Omental fat pad (tissue), 4 donors: ENCODE measurements around the gene FLVCR2. TPM values are rescaled to one million over a fixed set of nuclear protein-coding genes. Genes with fewer than 3 reads are reported as not detected.

Experiments
- ATAC-seq: fragments of 150-250 bp; one replicate; pipeline ENCODE4 v1.9.1; 2016; ENCODE audit warnings: mild to moderate bottlenecking, moderate library complexity; ENCODE audit not compliant: low FRiP score
- DNase-seq: peaks from one replicate; pipeline ENCODE4 v3.0.0-alpha.2; 2019; ENCODE audit warnings: low spot score
- CTCF ChIP-seq, 3 donors: fragments of 450-650 bp; IDR thresholded peaks; one replicate each; pipeline ENCODE4 v1.5.1; 2016 to 2017; ENCODE audit warnings: antibody characterized with exemption in 3 of 3, mild to moderate bottlenecking in 3 of 3, moderate library complexity in 2 of 3
- total RNA-seq, 4 donors: library from RNA; depleted of rRNA; stranded (reverse); fragments of >200 nt; gene quantifications; one replicate each; pipeline ENCODE4 v1.1.0, GENCODE V29; 2016

Gene FLVCR2
- total RNA-seq, 4 donors from 2014 or later = 5.8 to 25.6 (median 11.8) TPM

DNA sequence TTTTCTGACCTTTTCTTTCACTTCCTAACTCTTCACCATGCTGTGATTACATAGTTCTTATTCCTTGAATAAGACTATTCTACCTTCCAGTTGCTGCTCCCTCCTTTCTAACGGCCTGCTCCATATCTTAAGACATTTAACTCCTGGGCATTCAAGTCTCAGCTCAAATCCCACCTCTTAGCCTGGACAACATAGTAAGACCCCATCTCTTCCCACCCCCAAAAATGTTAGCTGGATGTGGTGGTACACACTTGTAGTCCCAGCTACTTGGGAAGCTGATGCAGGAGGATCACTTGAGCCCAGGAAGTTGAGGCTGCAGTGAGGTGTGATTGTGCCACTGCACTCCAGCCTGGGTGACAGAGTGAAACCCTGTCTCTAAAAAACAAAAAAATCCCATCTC lies 71.4 kb downstream of the FLVCR2 start:
- DNase-seq = no peak
- no peak for ATAC-seq
- no peak for TF ChIP-seq CTCF (IDR thresholded peaks at IDR 0.05)

DNA sequence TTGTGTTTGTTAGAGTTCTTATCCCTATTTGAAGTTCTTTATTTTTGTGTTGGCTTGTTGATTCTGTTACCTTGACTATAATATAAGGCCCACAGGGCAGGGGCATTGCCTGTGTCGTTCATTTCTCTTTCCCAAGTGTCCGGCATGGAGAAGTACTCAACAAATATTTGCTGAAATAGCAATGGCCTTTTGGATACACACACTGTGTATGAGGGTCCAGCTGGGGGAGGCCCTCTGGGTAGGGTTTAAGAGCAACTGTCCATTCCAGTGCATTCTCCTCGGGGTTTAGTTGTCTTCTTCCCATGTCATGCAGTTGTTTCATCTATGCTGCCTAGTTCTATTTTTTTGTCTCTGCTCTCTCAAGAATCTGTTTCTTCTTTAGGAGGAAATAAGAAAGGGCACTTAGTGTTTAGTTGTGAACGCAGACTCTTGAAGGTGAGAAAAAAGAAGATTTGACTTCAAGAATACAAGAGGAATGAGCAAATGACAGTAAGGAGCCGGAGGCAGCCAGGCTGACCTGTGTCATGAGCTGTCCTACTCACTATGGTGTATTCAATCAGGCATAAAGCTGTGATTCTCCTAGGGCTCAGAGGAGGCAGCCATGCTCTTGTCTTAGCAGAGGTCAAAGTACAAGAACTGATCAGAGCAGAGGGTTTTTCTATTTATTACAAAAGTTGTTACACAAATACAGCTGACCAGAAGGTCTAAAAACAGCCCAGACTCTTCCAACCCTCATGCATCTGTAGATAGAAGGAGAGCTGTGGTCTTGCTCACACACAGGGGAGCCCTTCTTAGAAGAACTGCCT lies 72.0 kb downstream of the FLVCR2 start:
- ATAC-seq (no peak), DNase-seq (no peak)
- TF ChIP-seq CTCF (IDR thresholded peaks at IDR 0.05) = no peak

DNA sequence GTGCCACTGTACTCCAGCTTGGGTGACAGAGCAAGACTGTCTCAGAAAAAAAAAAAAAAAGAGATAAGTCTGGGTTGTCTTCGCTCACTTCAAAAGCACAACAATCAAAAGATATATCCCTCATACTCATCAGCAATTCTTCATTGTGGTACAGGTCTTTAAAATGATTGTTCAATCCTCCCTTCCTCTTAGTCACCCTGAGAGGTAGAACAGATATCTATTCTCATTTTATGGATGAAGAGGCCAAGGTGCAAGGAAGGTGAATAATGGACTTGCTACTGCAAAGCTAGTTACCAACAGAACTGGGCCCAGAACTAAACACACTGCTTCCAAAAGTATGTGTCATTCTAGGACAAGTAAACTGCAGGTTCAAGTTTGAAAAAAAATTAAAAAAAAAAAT lies 75.1 kb downstream of the FLVCR2 start:
- TF ChIP-seq CTCF (IDR thresholded peaks at IDR 0.05) = no peak
- ATAC-seq (no peak), DNase-seq (no peak)

DNA sequence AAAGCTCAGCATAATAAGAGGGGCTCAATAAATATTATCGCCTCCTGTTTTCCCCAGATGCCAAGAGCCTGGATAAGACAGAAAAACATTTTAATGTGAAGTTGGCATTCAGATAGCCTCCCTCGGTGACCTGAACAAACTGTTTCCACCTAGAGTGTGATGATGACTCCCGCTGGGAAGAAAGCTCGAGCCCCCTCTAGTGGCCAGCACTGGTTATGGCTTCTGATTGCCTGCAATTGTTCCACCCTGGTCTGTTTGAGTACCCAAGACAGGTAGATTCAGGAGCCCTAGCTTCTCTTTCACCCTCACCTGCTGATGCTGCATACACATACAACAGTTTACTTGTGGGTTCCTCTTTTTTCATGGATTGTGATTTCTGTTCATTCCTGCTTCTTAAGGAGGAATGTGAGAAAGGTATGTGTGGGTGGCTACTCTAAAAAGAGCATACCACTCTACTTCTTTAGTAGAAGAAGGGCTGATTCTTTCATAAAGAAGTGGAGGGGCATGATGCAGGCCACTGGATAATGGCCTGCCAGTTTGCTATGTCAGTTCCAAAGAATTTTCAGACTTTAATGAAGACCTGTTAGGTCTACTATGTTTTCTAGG lies 75.8 kb downstream of the FLVCR2 start:
- ATAC-seq = peak; percentile 80
- peak; percentile 66 for DNase-seq
- peak in 2 of 3 donors; percentile 46 to 62 for TF ChIP-seq CTCF (IDR thresholded peaks at IDR 0.05)

- peak; percentile 21 for ATAC-seq
- no peak for TF ChIP-seq CTCF (IDR thresholded peaks at IDR 0.05)
- DNase-seq = no peak
Observed at GRCh38 chr14:75655235-75655634, 76.8 kb downstream of the FLVCR2 start.

- DNase-seq (no peak), ATAC-seq (no peak)
- TF ChIP-seq CTCF (IDR thresholded peaks at IDR 0.05) = no peak
Observed at GRCh38 chr14:75657331-75657730, 78.9 kb downstream of the FLVCR2 start.

DNA sequence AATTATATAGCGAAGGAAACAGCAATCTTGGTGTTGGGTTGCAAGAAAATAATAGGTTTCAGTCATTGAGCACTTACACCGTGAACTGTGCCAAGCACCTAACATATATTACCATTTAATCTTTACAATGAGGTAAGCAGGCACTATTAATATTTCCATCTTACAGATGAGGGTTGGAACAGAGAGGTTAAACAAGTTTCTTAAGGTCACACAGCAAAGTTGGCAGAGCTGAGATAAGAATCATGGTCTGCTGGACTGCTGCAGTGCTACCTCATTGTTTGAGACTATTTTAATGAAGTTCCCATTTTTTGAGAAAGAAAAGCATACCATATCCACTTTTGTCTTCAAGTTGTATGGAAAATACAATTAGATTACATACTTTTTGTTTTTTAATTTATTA lies 80.5 kb downstream of the FLVCR2 start:
- no peak for TF ChIP-seq CTCF (IDR thresholded peaks at IDR 0.05)
- ATAC-seq = no peak
- DNase-seq = no peak
